SK-N-SH (cell line): ENCODE data around the gene SNRPB. TPM values are rescaled to one million over a fixed set of nuclear protein-coding genes. Genes with fewer than 3 reads are reported as not detected.

Source experiments
- CTCF ChIA-PET: fragments of 300-600, 350-600 bp; formaldehyde crosslinking; extraction: SDS; loops from one replicate; lab custom pipeline; 2021; lab: Yijun Ruan, JAX
- POLR2A ChIA-PET: fragments of 350-600 bp; sonication (Branson Sonifier 250); formaldehyde crosslinking; extraction: SDS; loops from one replicate; lab custom pipeline; 2020; ENCODE audit warnings: antibody characterized with exemption, inconsistent platforms; lab: Yijun Ruan, JAX
- DNase-seq: peaks from one replicate; pipeline ENCODE4 v3.0.0; 2012
- H2AFZ ChIP-seq: fragments of 200-600 bp; sonication (generic); 2 replicates; pipeline ENCODE4 v1.8.1; 2016; ENCODE audit warnings: antibody characterized with exemption, mild to moderate bottlenecking, low read depth
- H3F3A ChIP-seq: fragments of 200-600 bp; sonication (generic); replicated peaks from 2 replicates; pipeline ENCODE3; 2016; ENCODE audit warnings: antibody characterized with exemption, mild to moderate bottlenecking; ENCODE audit not compliant: insufficient read depth
- H3K27ac ChIP-seq, 2 experiments: fragments of 200-500 bp in 1 of 2; fragments of 200-600 bp in 1 of 2; sonication (Bioruptor generic) in 1 of 2; sonication (generic), shearing (Covaris generic) in 1 of 2; 2 replicates each; pipeline versions ENCODE4 v1.5.1 to v1.6.1; 2014 to 2016; ENCODE audit warnings: low read depth in 2 of 2, inconsistent platforms in 1 of 2, low read length in 1 of 2, mild to moderate bottlenecking in 1 of 2, mixed read lengths in 1 of 2
- H3K27me3 ChIP-seq: fragments of 200-600 bp; sonication (generic), shearing (Covaris generic); 2 replicates; pipeline ENCODE4 v1.6.1; 2016; ENCODE audit warnings: mixed run types; ENCODE audit not compliant: insufficient read depth
- H3K36me3 ChIP-seq, 2 experiments: fragments of 200-500 bp in 1 of 2; fragments of 200-600 bp in 1 of 2; sonication (Bioruptor generic) in 1 of 2; sonication (generic) in 1 of 2; replicated peaks in 1 of 2; 2 replicates each; pipeline versions ENCODE3 to v1.5.1; 2014 to 2016; ENCODE audit warnings: low read length in 1 of 2, mild to moderate bottlenecking in 1 of 2; ENCODE audit not compliant: insufficient read depth in 2 of 2, control insufficient read depth in 1 of 2
- H3K4me1 ChIP-seq, 2 experiments: fragments of 200-500 bp in 1 of 2; fragments of 200-600 bp in 1 of 2; sonication (Bioruptor generic) in 1 of 2; sonication (generic), shearing (Covaris generic) in 1 of 2; 2 replicates each; pipeline versions ENCODE4 v1.5.1 to v1.6.1; 2014 to 2016; ENCODE audit warnings: low read depth in 1 of 2, low read length in 1 of 2, mixed run types in 1 of 2; ENCODE audit not compliant: insufficient read depth in 2 of 2, control insufficient read depth in 1 of 2
- H3K4me2 ChIP-seq: fragments of 200-600 bp; sonication (generic), shearing (Covaris generic); 2 replicates; pipeline ENCODE4 v1.6.1; 2017; ENCODE audit warnings: mixed run types
- H3K4me3 ChIP-seq, 2 experiments: fragments of 200-500 bp in 1 of 2; fragments of 200-600 bp in 1 of 2; sonication (Bioruptor generic) in 1 of 2; sonication (generic), shearing (Covaris generic) in 1 of 2; 2 replicates each; pipeline versions ENCODE4 v1.5.1 to v1.8.1; 2014 to 2016; ENCODE audit warnings: low read depth in 2 of 2, inconsistent platforms in 1 of 2, low read length in 1 of 2, mild to moderate bottlenecking in 1 of 2, mixed read lengths in 1 of 2, moderate library complexity in 1 of 2
- H3K79me2 ChIP-seq: fragments of 200-600 bp; sonication (generic); 2 replicates; pipeline ENCODE4 v1.8.1; 2017; ENCODE audit warnings: mild to moderate bottlenecking; ENCODE audit not compliant: insufficient read depth
- H3K9ac ChIP-seq: fragments of 200-600 bp; sonication (generic); 2 replicates; pipeline ENCODE4 v1.6.1; 2017; ENCODE audit warnings: mixed run types
- H3K9me2 ChIP-seq: fragments of 200-600 bp; sonication (generic); 2 replicates; pipeline ENCODE4 v1.6.1; 2017; ENCODE audit warnings: mixed run types
- H3K9me3 ChIP-seq: fragments of 200-600 bp; sonication (generic); 2 replicates; pipeline ENCODE4 v1.6.1; 2017; ENCODE audit warnings: mixed run types, mild to moderate bottlenecking, moderate library complexity
- H4K20me1 ChIP-seq: fragments of 200-600 bp; sonication (generic); 2 replicates; pipeline ENCODE4 v1.6.1; 2017; ENCODE audit warnings: mild to moderate bottlenecking, mixed run types; ENCODE audit not compliant: insufficient read depth
- CHD2 ChIP-seq: fragments of 150-350 bp; IDR thresholded peaks from 2 replicates; pipeline ENCODE4 v1.6.1; 2018; ENCODE audit warnings: low read length; ENCODE audit not compliant: partially characterized antibody
- ELF1 ChIP-seq: IDR thresholded peaks from 2 replicates; pipeline ENCODE4 v1.4.0; 2012
- GABPA ChIP-seq: IDR thresholded peaks from 2 replicates; pipeline ENCODE4 v1.4.0; 2012; ENCODE audit warnings: low read depth, mild to moderate bottlenecking
- MEF2A ChIP-seq: IDR thresholded peaks from 2 replicates; pipeline ENCODE4 v1.4.0; 2012; ENCODE audit warnings: low read depth, borderline replicate concordance
- NFIC ChIP-seq: IDR thresholded peaks from 2 replicates; pipeline ENCODE4 v1.4.0; 2012; ENCODE audit warnings: borderline replicate concordance
- RAD21 ChIP-seq: IDR thresholded peaks from 2 replicates; pipeline ENCODE4 v1.6.1; 2012; ENCODE audit warnings: mild to moderate bottlenecking, low read length
- RCOR1 ChIP-seq: fragments of 150-350 bp; IDR thresholded peaks from 2 replicates; pipeline ENCODE4 v1.6.1; 2017; ENCODE audit warnings: antibody characterized with exemption, low read length
- REST ChIP-seq: IDR thresholded peaks from 2 replicates; pipeline ENCODE4 v1.6.1; 2012; ENCODE audit warnings: mild to moderate bottlenecking, low read depth, low read length, moderate library complexity
- RXRA ChIP-seq: IDR thresholded peaks from 2 replicates; pipeline ENCODE4 v1.4.0; 2012; ENCODE audit warnings: low read depth, mild to moderate bottlenecking, borderline replicate concordance
- SIN3A ChIP-seq: IDR thresholded peaks from 2 replicates; pipeline ENCODE4 v1.6.1; 2012; ENCODE audit warnings: low read depth, mild to moderate bottlenecking, low read length, moderate library complexity, borderline replicate concordance
- TAF1 ChIP-seq: IDR thresholded peaks from 2 replicates; pipeline ENCODE4 v1.6.1; 2012; ENCODE audit warnings: low read depth, mild to moderate bottlenecking, low read length, moderate library complexity, borderline replicate concordance
- TCF12 ChIP-seq: IDR thresholded peaks from 2 replicates; pipeline ENCODE4 v1.4.0; 2012
- USF1 ChIP-seq: IDR thresholded peaks from 2 replicates; pipeline ENCODE4 v1.4.0; 2012; ENCODE audit warnings: low read depth, borderline replicate concordance
- WGBS: methylation state at CpG from one replicate; pipeline ENCODE4 v1.1.6; 2017; ENCODE audit warnings: low lambda C conversion rate; 5-methylcytosine and 5-hydroxymethylcytosine counted together
- polyA plus RNA-seq, 3 experiments: library from polyadenylated mRNA; depleted of rRNA; stranded (reverse); fragments of >200 nt; gene quantifications; 2 replicates each; pipeline ENCODE4 v1.2.3, GENCODE V29; 2012
- small RNA-seq, 7 experiments: library from RNA; depleted of rRNA; stranded (forward); fragments of <200 nt; gene quantifications; one replicate each; pipeline ENCODE3, GENCODE V24; 2012
- TF ChIP-seq, protein P1 (sequence below): fragments of 150-350 bp; IDR thresholded peaks from 2 replicates; pipeline ENCODE4 v1.6.1; 2017; ENCODE audit warnings: antibody characterized with exemption, low read length, low read depth, borderline replicate concordance
- TF ChIP-seq, protein P2 (sequence below): IDR thresholded peaks from 2 replicates; pipeline ENCODE4 v1.4.0; 2012; ENCODE audit warnings: low read depth

SNRPB gene
- polyA plus RNA-seq, 1 of the 3 experiments (the other 2 are of a cell fraction), result 455 TPM

GRCh38 chr20:2416541-2417212 is 53.9 kb downstream of the SNRPB start:
- H3K9me2 ChIP-seq, result no peaks in the 10 kb centered on the region
- no peaks in the 10 kb centered on the region for H3K36me3 ChIP-seq
- no peaks in the 10 kb centered on the region for H3K9me3 ChIP-seq
- TF ChIP-seq SIN3A, result no peak
- TF ChIP-seq TCF12, result no peak
- TF ChIP-seq ELF1, result no peak
- TF ChIP-seq TAF1, result no peak
- TF ChIP-seq, protein P1, sequence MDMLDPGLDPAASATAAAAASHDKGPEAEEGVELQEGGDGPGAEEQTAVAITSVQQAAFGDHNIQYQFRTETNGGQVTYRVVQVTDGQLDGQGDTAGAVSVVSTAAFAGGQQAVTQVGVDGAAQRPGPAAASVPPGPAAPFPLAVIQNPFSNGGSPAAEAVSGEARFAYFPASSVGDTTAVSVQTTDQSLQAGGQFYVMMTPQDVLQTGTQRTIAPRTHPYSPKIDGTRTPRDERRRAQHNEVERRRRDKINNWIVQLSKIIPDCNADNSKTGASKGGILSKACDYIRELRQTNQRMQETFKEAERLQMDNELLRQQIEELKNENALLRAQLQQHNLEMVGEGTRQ, result no peak
- TF ChIP-seq, protein P2, sequence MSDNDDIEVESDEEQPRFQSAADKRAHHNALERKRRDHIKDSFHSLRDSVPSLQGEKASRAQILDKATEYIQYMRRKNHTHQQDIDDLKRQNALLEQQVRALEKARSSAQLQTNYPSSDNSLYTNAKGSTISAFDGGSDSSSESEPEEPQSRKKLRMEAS, result no peak
- no peak for TF ChIP-seq MEF2A
- no peak for TF ChIP-seq RXRA
- no peak for TF ChIP-seq RCOR1
- TF ChIP-seq USF1, result no peak
- no peak for TF ChIP-seq RAD21
- TF ChIP-seq CHD2, result no peak
- TF ChIP-seq GABPA, result no peak
- no peak for TF ChIP-seq NFIC
- TF ChIP-seq REST, result no peak
- no peaks in the 10 kb centered on the region for H3K79me2 ChIP-seq
- no peak overlapping the region for H3K27ac ChIP-seq
- CTCF ChIA-PET, result no interaction called here
- no peak overlapping the region for H3K9ac ChIP-seq
- POLR2A ChIA-PET, result no interaction called here
- H3K4me2 ChIP-seq, result no peak overlapping the region
- H3F3A ChIP-seq, result no peaks in the 10 kb centered on the region
- H3K27me3 ChIP-seq, result peaks cover 5% of the 10 kb centered on the region; the same call in 1 of the 2 replicates
- no peaks in the 10 kb centered on the region for H3K4me1 ChIP-seq
- H2AFZ ChIP-seq, result no peak overlapping the region
- WGBS, result 71% methylated on average over 6 of the region's 6 CpGs
- no peaks in the 10 kb centered on the region for H4K20me1 ChIP-seq
- DNase-seq, result no peak
- H3K4me3 ChIP-seq, result no peak overlapping the region

Small RNAs within 50 kb of the gene (small RNA-seq; reads per million reads assigned to genes)
- gene RF00019, result 0 reads per million in 7 experiments

Other genes starting within 250 kb of the SNRPB start
- gene TGM3, start 174.8 kb downstream of the SNRPB start, polyA plus RNA-seq (2012; rRNA removed), result not detected in 2 replicates
- not detected in 2 replicates for gene TGM6, start 89.9 kb downstream of the SNRPB start, polyA plus RNA-seq (2012; rRNA removed)
- gene ZNF343, start 38.1 kb upstream of the SNRPB start, polyA plus RNA-seq (2012; rRNA removed), result 11.0 and 16.8 TPM in 2 replicates
- gene TMC2, start 65.8 kb upstream of the SNRPB start, polyA plus RNA-seq (2012; rRNA removed), result not detected in 2 replicates
- gene NOP56, start 181.8 kb upstream of the SNRPB start, polyA plus RNA-seq (2012; rRNA removed), result 158 and 218 TPM in 2 replicates
- 233 and 268 TPM in 2 replicates for gene IDH3B, start 193.4 kb upstream of the SNRPB start, polyA plus RNA-seq (2012; rRNA removed)
- 15.9 and 20.6 TPM in 2 replicates for gene EBF4, start 222.0 kb upstream of the SNRPB start, polyA plus RNA-seq (2012; rRNA removed)